GM18508 (cell line): ENCODE data around the gene CHML.

Experiments used
- ATAC-seq: cut with Tn5 transposase; IDR thresholded peaks from one replicate; pipeline ENCODE4 v1.9.1; 2021; ENCODE audit warnings: moderate number of reproducible peaks; ENCODE audit not compliant: insufficient read depth, unreplicated experiment

CHML gene

DNA sequence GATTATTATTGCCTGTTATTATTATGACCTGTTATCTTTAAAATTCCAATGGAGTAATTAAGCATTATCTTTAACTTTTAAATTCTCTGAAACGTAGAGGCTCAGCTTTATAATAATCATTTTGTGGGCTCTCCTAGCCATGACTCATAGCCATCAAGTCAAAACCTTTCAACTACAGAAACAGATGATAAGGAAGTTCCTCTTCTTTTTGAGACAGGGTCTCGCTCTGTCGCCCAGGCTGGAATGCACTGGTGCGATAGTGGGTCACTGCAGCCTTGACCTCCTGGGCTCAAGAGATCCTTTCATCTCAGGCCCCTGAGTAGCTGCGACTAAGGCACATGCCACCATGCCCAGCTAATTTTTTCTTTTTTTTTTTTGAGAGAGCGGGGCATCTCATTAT is 43.5 kb downstream of the CHML start:
- ATAC-seq = no peak

DNA sequence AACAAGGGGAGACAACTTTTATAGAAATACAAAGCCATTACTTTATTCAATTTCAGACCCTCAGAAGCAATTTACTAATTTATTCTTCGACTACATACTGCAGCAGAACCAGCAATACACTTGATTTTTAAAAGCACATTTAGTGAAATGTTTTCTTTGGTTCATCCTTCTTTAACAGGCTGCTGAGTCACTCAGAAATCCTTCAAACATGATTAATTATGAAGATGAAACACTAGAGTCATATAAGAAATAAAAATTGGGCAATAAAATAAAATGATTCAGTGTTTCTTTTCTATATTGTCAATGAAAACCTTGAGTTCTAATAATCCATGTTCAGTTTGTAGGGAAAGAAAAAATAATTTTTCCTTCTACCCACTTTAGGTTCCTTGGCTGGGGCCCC is 47.0 kb downstream of the CHML start:
- no peak for ATAC-seq

DNA sequence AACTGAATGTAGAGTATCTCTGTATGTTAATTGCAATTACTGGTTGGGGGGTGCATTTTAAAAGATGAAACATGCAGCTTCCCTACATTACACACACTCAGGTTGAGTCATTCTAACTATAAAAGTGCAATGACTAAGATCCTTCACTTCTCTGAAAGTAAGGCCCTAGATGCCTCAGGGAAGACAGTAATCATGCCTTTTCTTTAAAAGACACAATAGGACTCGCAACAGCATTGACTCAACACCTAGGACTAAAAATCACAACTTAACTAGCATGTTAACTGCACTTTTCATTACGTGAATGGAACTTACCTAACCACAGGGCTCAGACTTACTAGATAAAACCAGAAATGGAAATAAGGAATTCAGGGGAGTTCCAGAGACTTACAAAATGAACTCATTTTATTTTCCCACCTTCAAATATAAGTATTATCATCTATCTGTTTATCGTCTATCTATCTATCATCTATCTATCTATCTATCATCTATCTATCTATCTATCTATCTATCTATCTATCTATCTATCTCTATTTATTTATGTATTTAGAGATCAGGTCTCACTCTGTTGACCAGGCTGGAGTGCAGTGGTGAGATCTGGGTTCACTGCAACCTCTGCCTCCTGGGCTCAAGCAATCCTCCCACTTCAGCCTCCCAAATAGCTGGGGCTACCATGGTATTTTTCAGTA is 47.8 kb downstream of the CHML start:
- ATAC-seq = peak; percentile 52

DNA sequence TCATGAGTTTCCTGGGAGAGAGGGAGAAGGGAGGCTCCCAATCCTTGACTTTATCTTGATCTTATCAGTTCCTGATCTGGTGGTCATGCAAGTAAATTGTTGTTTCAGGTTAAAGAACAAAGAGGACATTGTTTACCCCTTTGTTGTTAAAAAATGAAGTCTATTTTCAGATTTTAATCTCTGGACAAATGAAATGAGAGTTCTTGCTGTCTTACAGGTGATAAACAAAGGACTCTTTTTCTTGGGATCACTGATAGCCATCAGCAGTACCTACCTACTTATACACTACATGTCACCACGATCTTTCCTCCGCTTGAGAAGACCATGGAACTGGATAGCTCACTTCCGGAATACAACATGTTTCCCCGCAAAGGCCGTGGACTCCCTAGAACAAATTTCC is 48.4 kb downstream of the CHML start:
- no peak for ATAC-seq

DNA sequence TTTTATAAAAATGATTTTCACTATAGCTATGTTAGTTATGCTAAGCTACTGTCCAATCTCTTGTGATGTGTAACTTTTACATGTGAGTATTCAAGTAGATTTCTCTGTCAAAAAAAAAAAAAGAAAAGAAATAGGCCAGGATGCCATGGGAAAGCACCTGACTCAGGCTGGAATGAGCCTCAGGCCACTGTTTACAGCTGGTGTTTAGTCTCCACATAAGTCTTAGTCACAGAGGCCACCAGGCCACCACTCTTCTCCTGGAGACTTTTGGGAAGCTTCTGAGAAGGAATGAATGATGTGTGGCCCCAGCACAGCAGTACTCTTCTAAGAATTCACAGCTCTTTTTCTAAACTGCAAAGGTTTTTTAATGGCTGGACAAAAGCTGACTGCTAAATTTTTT is 48.9 kb downstream of the CHML start:
- ATAC-seq = no peak

DNA sequence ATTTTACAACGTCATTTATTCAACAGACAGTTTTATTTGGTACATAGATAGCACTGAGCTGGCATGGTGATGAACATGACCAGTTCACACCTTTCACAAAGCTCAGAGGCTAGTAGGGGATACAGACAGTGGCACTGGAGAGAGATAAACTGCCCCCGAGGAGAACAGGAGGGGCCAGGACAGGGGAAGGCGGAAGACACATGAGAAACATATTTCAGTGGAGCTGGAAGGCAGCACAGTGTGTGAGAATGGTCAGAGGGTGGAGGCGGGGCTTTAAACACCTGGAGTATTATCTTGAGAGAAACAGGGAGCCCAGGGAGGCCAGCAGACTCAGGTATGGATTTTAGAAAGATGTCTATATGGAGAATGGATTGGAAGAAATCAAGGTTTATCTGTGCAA is 49.5 kb downstream of the CHML start:
- no peak for ATAC-seq
